Trophoblast cell (in vitro differentiated cells and primary cell): Measurements from ENCODE around the gene ATP5PO.
"Not testable (repeated sequence)": the region's sequence is repeated elsewhere in the genome, so short reads cannot be mapped to it uniquely, and the experiment has no call there.

Experiments used
- DNase-seq, 2 donors: peaks; one replicate each; pipeline ENCODE4 v3.0.0-alpha.2; 2016
- H2AFZ ChIP-seq: 2 replicates; pipeline ENCODE4 v1.6.1; 2013; ENCODE audit warnings: low read length, moderate library complexity, mild to moderate bottlenecking; ENCODE audit not compliant: insufficient read depth, poor library complexity
- H2AK5ac ChIP-seq: 2 replicates; pipeline ENCODE4 v1.6.1; 2013; ENCODE audit warnings: mild to moderate bottlenecking, low read length
- H2BK120ac ChIP-seq: 2 replicates; pipeline ENCODE4 v1.6.1; 2013; ENCODE audit warnings: low read length, mild to moderate bottlenecking, moderate library complexity; ENCODE audit not compliant: insufficient read depth, poor library complexity
- H2BK12ac ChIP-seq: 2 replicates; pipeline ENCODE4 v1.6.1; 2013; ENCODE audit warnings: mild to moderate bottlenecking, low read length, moderate library complexity
- H2BK5ac ChIP-seq: 2 replicates; pipeline ENCODE4 v1.6.1; 2013; ENCODE audit warnings: low read length, low read depth, moderate library complexity, mild to moderate bottlenecking; ENCODE audit not compliant: poor library complexity
- H3K14ac ChIP-seq: 2 replicates; pipeline ENCODE4 v1.6.1; 2013; ENCODE audit warnings: mild to moderate bottlenecking, low read length
- H3K18ac ChIP-seq: 2 replicates; pipeline ENCODE4 v1.6.1; 2013; ENCODE audit warnings: mild to moderate bottlenecking, low read length
- H3K23ac ChIP-seq: 2 replicates; pipeline ENCODE4 v1.6.1; 2013; ENCODE audit warnings: low read length
- H3K27ac ChIP-seq: 2 replicates; pipeline ENCODE4 v1.5.1; 2013; ENCODE audit warnings: low read depth, mild to moderate bottlenecking, inconsistent platforms, low read length, moderate library complexity
- H3K27me3 ChIP-seq: 2 replicates; pipeline ENCODE4 v1.6.1; 2013; ENCODE audit warnings: inconsistent platforms, mild to moderate bottlenecking, low read length, moderate library complexity; ENCODE audit not compliant: insufficient read depth
- H3K36me3 ChIP-seq, 2 experiments: 1 replicate in 1 of 2; 2 replicates in 1 of 2; pipeline ENCODE4 v1.6.1; 2013; ENCODE audit warnings: low read length in 2 of 2, mild to moderate bottlenecking in 2 of 2, moderate library complexity in 1 of 2; ENCODE audit not compliant: insufficient read depth in 2 of 2, control insufficient read depth in 1 of 2
- H3K4ac ChIP-seq: 2 replicates; pipeline ENCODE4 v1.6.1; 2013; ENCODE audit warnings: low read depth, mild to moderate bottlenecking, low read length, moderate library complexity
- H3K4me1 ChIP-seq, 2 experiments: 1 replicate in 1 of 2; 2 replicates in 1 of 2; pipeline ENCODE4 v1.6.1; 2013; ENCODE audit warnings: low read length in 2 of 2, mild to moderate bottlenecking in 2 of 2, moderate library complexity in 1 of 2; ENCODE audit not compliant: insufficient read depth in 2 of 2, control insufficient read depth in 1 of 2
- H3K4me2 ChIP-seq: 2 replicates; pipeline ENCODE4 v1.6.1; 2013; ENCODE audit warnings: inconsistent platforms, mild to moderate bottlenecking, low read length, moderate library complexity
- H3K4me3 ChIP-seq: 2 replicates; pipeline ENCODE4 v1.5.1; 2013; ENCODE audit warnings: mild to moderate bottlenecking, low read depth, low read length, inconsistent platforms
- H3K79me1 ChIP-seq: one replicate; pipeline ENCODE4 v1.6.1; 2013; ENCODE audit warnings: low read length
- H3K79me2 ChIP-seq: 2 replicates; pipeline ENCODE4 v1.6.1; 2013; ENCODE audit warnings: low read length, mild to moderate bottlenecking; ENCODE audit not compliant: control insufficient read depth, insufficient read depth, poor library complexity
- H3K9ac ChIP-seq: 2 replicates; pipeline ENCODE4 v1.6.1; 2013; ENCODE audit warnings: mild to moderate bottlenecking, low read length
- H3K9me3 ChIP-seq: 2 replicates; pipeline ENCODE4 v1.6.1; 2013; ENCODE audit warnings: low read depth, mild to moderate bottlenecking, control low read depth, inconsistent platforms, low read length; ENCODE audit not compliant: insufficient read depth
- H4K12ac ChIP-seq: 2 replicates; pipeline ENCODE4 v1.6.1; 2013; ENCODE audit warnings: low read depth, mild to moderate bottlenecking, low read length, moderate library complexity
- H4K8ac ChIP-seq: 2 replicates; pipeline ENCODE4 v1.6.1; 2013; ENCODE audit warnings: low read depth, mild to moderate bottlenecking, low read length, moderate library complexity
- H4K91ac ChIP-seq: one replicate; pipeline ENCODE4 v1.6.1; 2013; ENCODE audit warnings: low read depth, mild to moderate bottlenecking, low read length, moderate library complexity
- WGBS: extraction: QIAGEN DNeasy Blood & Tissue Kit; methylation state at CpG from one replicate; pipeline ENCODE4 v1.1.7; 2013; ENCODE audit warnings: missing lambda C conversion rate; ENCODE audit not compliant: insufficient read length, insufficient coverage; ENCODE audit errors: extremely low coverage; 5-methylcytosine and 5-hydroxymethylcytosine counted together

Gene ATP5PO

DNA sequence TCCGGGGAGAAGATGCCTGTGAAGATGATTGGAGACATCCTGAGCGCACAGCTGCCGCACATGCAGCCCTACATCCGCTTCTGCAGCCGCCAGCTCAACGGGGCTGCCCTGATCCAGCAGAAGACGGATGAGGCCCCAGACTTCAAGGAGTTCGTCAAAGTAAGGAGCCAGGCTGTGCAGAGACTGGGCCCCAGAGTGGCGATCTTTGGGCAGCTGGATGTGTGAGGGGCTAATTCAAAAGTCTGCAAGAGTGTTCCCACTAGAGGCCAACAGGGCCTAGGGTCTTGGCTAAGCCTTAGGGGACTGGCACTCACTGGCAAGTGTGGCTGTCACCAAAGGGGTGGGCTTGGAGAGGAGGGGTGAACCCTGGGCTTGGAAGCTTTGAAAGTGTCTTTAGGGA, 50.4 kb downstream of the ATP5PO start:
- no peak overlapping the region for H2BK5ac ChIP-seq

DNA sequence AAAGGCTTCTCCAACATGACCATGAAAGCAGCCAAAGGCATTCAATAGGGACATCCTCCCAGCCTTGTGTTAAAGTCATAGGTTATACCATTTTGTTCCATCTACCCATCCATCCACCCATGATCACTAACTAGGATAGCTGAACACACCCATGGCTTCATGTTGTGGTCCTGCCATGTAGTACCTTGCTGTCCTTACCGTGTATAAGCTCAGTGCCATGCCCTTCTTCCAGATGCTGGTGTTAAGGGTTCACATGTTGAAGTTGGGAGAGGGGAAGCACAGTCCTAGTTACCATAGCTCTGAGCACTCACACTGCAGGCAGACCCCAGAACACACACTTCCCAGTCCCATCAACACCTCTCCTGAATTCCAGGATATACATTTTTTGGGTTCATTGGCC, 51.5 kb downstream of the ATP5PO start:
- no peak overlapping the region for H3K14ac ChIP-seq

More for the DNA sequence above, 50.4 kb downstream of the ATP5PO start:
- no peak for DNase-seq
- H3K27ac ChIP-seq, result no peak overlapping the region
- no peak overlapping the region for H3K14ac ChIP-seq
- H3K79me1 ChIP-seq, result no peaks in the 10 kb centered on the region
- no peak overlapping the region for H3K4ac ChIP-seq
- no peaks in the 10 kb centered on the region for H3K27me3 ChIP-seq
- no peak overlapping the region for H3K18ac ChIP-seq
- no peak overlapping the region for H2BK120ac ChIP-seq
- no peaks in the 10 kb centered on the region for H3K79me2 ChIP-seq
- no peak overlapping the region for H4K8ac ChIP-seq
- H2AFZ ChIP-seq, result no peak overlapping the region
- H3K4me3 ChIP-seq, result no peak overlapping the region
- H2AK5ac ChIP-seq, result no peak overlapping the region
- no peak overlapping the region for H2BK12ac ChIP-seq
- no peaks in the 10 kb centered on the region for H3K4me1 ChIP-seq
- no peaks in the 10 kb centered on the region for H3K36me3 ChIP-seq
- H3K9ac ChIP-seq, result no peak overlapping the region
- H3K23ac ChIP-seq, result no peak overlapping the region
- WGBS, result no CpG with 5 or more reads among the region's 9 CpGs
- H4K91ac ChIP-seq, result no peak overlapping the region
- H3K4me2 ChIP-seq, result no peak overlapping the region
- peaks cover 2% of the 10 kb centered on the region for H3K9me3 ChIP-seq
- no peak overlapping the region for H4K12ac ChIP-seq

DNA sequence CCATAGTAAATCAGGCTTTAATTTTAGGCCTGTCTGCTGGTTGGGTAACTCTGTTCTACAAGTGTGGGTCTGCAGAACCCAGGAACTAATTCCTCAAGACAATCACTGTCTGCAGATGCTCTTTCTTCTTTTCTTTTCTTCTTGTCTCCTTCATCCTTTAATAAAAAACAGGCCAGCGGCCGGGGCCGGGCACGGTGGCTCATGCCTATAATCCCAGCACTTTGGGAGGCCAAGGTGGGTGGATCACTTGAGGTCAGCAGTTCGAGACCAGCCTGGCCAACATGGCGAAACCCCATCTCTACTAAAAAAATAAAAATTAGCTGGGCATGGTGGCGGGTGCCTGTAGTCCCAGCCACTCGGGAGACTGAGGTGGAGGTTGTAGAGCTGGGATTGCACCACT, 52.4 kb downstream of the ATP5PO start:
- H3K79me1 ChIP-seq, H3K9ac ChIP-seq, H3K4me1 ChIP-seq, H3K4ac ChIP-seq, H3K79me2 ChIP-seq, H2BK120ac ChIP-seq, H3K4me2 ChIP-seq, H3K27me3 ChIP-seq, H2AFZ ChIP-seq, DNase-seq, H3K36me3 ChIP-seq, H2AK5ac ChIP-seq, H3K4me3 ChIP-seq, H3K14ac ChIP-seq, H3K23ac ChIP-seq, H2BK5ac ChIP-seq, H3K27ac ChIP-seq, H4K91ac ChIP-seq, H3K9me3 ChIP-seq, H3K18ac ChIP-seq, H2BK12ac ChIP-seq, H4K12ac ChIP-seq, H4K8ac ChIP-seq: not testable (repeated sequence)
- no CpG with 5 or more reads among the region's 8 CpGs for WGBS

More for the DNA sequence above, 51.5 kb downstream of the ATP5PO start:
- Histone ChIP-seq H3K79me1 (no peaks in the 10 kb centered on the region), H4K8ac (no peak overlapping the region), H3K36me3 (no peaks in the 10 kb centered on the region), H3K9ac (no peak overlapping the region), H3K9me3 (peaks cover 2% of the 10 kb centered on the region), H2BK12ac (no peak overlapping the region), H3K18ac (no peak overlapping the region), H2BK120ac (no peak overlapping the region), H3K23ac (no peak overlapping the region), H2AFZ (no peak overlapping the region), H3K27me3 (no peaks in the 10 kb centered on the region), H2BK5ac (no peak overlapping the region), H3K27ac (no peak overlapping the region), H2AK5ac (no peak overlapping the region), H3K79me2 (no peaks in the 10 kb centered on the region), H3K4ac (no peak overlapping the region), H4K91ac (no peak overlapping the region), H4K12ac (no peak overlapping the region), H3K4me3 (no peak overlapping the region), H3K4me2 (no peak overlapping the region), H3K4me1 (no peaks in the 10 kb centered on the region)
- WGBS, result no CpG with 5 or more reads among the region's 1 CpG
- DNase-seq, result no peak

DNA sequence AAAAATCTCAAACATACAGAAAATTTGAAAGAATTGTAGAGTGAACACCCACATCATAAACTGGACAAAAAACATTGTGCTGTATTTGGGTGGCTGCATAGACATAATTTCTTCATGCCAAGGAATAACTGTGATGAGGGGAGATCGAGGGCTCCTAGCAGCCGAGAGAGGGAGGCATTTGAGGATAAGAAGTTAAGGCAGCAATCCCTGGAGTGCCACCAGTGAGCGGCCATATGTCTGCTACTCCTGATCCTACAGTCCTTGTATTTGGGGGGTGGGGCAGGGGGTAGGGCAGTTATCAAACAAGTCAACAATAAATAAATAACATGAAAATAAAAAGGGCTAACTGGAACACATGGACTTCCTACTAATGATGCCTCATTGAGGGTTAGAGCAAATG, 54.5 kb downstream of the ATP5PO start:
- Histone ChIP-seq H3K79me1 (no peaks in the 10 kb centered on the region), H3K36me3 (no peaks in the 10 kb centered on the region), H2AK5ac (no peak overlapping the region), H2BK12ac (no peak overlapping the region), H4K8ac (no peak overlapping the region), H2BK5ac (no peak overlapping the region), H3K9ac (no peak overlapping the region), H3K18ac (no peak overlapping the region), H3K4ac (no peak overlapping the region), H4K12ac (no peak overlapping the region), H3K4me3 (no peak overlapping the region), H2AFZ (no peak overlapping the region), H3K27ac (no peak overlapping the region), H2BK120ac (no peak overlapping the region), H3K4me1 (no peaks in the 10 kb centered on the region), H3K23ac (no peak overlapping the region), H3K27me3 (no peaks in the 10 kb centered on the region), H4K91ac (no peak overlapping the region), H3K9me3 (peaks cover 3% of the 10 kb centered on the region), H3K79me2 (no peaks in the 10 kb centered on the region), H3K14ac (no peak overlapping the region), H3K4me2 (no peak overlapping the region)
- no CpG with 5 or more reads among the region's 3 CpGs for WGBS
- no peak for DNase-seq
